Ramos (cell line): ENCODE results near the gene SSTR3.
"Not testable (repeated sequence)": the region's sequence is repeated elsewhere in the genome, so short reads cannot be mapped to it uniquely, and the experiment has no call there.

Source experiments
- in situ Hi-C: fragments of 300-500 bp; cut with MboI; formaldehyde crosslinking; loops from one replicate; pipeline ENCODE4 v1.14.3; 2022; ENCODE audit warnings: low sequenced_read_pairs; ENCODE audit not compliant: unreplicated experiment

Gene SSTR3

DNA sequence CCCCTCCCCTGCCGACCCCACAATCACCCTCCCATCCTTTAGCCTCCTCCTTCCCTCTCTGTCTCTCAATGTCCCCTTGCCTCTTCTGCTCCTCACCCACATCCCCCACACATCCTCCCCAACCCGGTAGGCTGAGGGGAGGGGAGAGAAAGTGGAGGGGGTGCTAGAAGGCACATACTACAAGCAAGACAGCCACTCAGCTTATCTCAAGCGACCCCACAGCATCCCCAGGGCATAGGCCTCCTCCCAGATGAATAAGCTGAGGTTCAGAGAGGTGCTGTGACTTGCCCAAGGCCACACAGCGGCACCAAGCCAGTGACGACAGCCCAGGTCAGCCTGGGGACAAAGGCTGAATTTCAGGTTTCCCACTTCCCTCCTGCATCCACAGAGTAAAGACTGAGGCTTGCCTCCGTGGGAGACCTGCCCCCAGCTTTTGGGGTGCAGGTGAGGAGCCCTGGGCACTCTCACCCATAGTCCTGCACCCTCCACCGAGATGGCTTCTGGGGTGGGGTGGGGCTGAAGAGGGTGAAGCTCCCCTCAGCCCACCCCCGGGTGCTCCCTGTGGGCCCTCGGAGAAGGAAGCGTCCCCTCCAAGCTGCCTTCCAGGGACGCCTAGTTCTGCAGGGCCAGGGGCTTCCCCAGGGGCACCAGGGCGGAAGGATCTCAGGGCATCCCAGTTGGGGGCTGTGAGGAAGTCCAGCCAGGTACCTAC, 31.3 kb upstream of the SSTR3 start:
- in situ Hi-C loops: no loop called here

DNA sequence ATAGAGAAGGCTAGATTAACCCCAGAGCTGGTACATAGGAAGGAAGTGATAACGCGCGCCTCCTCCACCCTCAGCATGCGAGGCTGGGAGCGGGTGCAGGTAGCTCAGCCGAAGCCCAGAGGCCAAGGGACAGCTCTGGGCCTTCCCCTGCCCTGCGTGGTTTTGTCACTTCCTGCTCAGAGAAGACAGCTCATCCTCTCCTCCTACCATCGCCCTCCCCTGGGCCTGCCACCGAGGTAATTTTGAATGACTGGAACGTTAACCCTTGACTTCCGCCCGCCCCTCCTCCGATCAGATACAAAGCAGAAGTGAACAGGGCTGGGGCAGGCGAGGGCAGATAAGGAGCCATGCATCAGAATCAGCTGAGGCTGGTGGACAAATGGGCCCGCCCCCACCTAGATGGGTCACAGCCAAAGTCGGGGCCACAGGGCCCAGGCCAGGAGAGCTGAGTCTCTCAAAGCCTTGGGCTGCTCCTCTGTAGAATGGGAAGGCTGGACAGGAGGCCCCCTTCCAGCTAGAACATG, 30.2 kb upstream of the SSTR3 start:
- in situ Hi-C loops: no loop called here

DNA sequence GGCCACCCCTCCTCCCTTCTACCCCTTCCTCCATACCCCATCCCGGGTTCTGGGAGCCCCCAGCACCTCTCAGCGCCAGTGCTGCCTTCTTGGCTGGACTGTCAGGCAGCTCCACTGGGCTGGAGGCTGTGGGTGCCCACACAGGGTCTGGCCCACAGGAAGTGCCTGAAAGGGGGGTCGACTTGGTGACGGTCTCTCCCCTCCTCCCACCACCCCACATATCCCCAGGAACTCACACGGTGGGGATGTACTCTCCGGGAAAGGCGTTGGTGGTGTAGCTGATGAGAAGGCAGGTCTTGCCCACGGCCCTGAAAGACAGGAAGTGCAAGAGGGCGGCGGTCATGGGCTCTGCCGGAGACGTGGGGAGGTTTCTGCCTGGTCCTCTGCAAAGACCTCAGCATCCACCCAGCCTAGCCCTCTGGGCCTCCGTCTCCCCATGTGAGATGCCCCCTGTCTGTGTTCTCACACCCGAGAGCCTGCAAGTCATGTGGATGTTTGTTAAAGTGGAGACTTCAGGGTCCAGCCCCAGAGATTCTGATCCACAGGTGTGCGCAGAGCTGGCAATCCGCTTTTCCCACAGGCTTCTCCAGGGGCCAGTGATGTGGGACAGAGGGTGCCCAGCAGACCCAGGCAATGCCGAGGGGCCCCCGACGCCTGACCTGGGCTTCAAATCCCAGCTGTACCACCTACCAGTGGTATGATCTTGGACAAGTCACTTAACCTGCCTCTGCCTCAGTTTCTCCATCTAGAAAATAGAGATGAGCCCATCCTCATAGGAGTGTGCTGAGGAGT, 29.3 kb upstream of the SSTR3 start:
- in situ Hi-C loops: no loop called here

DNA sequence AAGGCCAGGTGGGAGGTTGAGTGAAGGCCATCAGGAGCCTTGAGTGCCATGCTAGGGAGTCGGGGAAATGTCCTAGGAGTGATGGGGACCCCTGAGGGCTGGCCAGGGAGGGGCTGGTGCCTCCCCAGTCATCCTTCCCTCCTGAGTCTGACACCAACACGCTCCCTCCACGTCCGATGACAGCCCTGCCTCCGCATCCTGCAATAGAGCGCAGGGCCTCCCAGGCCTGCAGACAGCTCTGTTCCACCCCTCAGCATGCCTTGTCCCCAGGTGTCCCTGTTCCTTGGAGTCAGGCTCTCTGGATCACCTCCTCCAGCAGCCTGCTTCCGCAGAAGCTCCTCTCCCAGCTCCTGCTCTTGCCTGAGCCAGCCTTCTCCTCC, 28.7 kb upstream of the SSTR3 start:
- in situ Hi-C loops: no loop called here

DNA sequence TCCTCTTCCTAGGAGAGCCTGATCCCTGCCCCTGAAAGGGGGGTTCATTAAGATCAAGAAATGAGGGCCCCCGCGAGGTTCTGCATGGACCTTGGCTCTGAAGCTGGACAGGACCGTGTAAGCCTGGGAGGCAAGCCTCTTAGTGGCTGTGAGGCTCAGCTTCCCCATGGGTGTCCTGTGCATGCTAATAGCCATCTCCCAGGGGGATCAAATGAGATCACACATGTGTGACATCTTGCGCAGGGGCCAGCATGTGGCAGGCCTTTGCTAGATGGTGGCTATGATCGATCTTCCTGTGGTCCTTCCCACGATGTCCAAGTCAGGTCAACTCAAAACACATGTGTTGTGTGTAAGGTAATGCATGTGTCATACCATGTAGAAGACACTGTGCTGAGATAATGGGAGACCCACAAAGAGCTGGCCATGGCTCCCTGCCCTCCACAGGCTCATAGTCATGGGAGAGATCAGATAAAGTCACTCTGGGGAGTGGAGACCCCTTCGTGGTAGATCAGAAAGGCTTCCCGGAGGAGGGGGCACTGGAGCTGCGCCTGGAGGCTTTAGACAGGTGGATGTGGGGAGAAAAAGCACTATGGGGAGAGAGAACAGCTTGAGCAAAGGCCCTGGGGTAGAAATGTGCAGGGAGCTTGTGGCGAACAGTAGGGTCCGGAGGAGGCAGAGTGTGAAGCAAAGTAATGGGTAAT, 28.1 kb upstream of the SSTR3 start:
- in situ Hi-C loops: no loop called here

DNA sequence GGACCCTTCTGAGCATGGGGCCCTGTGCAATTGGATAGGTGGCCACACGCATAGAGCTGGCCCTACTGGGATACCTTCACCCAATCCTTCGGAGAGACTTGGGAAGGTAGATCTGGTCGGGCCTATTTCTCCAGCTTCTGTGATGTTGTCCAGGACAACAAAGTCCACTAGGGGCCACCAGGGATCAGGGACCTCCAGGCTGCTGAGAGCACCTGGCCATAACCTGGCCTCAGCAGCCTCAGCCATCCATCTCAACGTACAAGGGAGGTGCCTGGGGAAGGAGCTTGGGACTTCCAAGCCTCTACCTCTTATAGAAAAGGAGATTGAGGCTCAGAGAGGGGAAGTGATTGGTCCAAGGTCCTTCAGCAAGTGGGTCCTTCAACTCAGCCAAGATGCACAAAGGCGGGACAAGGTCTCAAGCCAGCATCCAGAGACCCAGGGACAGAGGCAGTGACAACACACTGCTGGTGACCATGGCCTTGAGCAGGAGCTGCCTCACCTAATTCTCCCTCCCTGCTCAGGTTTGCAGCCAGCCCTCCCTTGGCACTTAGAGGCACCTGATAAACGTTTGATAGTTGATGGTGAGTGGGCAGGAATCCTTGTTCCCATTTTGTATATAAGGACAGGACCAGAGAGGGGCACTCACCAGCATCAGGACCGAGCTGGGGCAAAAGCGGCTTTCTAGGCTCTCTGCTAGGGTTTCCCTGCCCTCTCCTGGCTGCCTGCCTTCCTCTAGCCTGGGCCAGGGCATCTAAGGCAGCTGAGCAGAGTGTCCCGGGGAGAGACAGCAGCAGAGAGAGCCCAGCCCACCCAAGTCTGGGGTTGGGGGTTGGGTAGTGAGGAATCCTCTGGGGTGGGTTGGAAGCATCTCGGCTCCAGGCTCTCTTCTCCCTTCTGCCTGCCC, 27.3 kb upstream of the SSTR3 start:
- in situ Hi-C loops: no loop called here

DNA sequence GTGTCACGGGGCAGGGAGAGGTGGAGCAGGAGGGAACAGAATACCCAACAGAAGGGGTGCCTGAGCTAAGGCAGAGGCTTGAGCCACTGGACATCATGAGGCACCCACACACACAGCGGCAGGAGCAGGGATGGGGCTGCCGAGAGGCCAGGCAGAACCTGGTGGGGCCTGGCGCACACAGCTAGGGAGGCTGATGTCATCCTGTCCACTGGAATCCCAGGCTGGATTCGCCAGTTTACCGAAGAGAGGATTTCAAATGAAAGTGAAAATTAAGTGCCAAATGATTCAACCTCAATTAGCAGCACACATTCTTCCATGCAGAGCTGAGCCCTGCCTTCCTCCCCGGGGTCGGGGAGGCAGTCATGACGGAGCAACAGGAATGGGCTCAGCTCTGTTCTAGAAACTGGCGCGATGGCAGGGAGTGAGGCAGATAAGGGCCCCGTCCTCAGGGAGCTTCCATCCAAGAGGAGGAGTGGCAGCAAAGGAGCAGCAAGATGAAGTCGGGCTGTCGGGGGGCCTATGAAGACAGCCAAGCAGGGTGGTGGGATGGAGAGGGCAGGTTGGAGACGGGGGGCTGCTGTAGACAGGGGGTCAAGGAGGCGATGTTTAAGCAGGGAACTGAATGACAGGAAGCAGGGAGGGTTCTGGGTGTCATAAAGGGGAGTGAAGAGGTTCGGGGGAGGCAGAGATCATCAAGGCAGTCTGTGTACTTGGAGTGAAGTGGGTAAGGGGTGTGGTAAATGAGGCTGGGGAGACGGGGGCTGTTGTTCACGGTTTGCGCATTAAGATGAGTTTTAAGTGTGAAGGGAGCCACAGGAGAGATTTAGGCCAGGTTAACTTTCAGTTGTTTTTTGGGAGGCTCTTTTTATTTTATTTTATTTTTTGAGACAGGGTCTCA, 25.3 kb upstream of the SSTR3 start:
- in situ Hi-C loops: no loop called here

DNA sequence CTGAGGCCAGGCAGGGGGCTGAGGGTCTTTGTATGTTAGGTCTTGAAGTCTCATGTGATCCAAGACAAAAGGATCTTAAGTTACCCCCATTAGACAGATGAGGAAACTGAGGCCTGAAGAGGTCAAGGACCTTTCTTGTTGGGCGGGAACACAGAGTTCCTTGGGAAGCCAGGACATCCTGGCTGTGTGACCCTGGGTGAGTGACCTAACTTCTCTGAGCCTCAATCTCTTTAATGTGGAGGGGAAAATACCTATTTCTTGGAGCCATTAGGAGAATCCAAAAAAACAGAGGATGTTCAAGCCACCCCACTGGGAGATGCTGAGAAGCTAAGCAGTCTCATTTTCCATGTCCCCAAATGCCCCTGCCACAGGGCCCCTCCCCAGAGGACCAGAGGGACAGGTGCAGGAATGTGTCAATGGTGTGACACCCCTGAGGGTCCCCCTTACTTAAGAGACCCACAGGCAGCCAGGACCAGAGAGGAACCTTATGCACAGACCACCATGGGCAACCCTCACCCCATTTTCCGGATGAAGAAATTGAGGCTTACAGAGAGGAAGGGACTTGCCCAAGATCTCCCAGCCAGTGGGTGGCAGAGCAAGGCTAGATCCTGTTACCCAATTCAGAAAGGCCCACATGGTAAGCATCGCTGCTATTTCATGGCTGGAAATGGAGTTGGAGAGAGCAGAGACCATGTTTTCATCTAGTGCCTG, 23.8 kb upstream of the SSTR3 start:
- in situ Hi-C loops: no loop called here

DNA sequence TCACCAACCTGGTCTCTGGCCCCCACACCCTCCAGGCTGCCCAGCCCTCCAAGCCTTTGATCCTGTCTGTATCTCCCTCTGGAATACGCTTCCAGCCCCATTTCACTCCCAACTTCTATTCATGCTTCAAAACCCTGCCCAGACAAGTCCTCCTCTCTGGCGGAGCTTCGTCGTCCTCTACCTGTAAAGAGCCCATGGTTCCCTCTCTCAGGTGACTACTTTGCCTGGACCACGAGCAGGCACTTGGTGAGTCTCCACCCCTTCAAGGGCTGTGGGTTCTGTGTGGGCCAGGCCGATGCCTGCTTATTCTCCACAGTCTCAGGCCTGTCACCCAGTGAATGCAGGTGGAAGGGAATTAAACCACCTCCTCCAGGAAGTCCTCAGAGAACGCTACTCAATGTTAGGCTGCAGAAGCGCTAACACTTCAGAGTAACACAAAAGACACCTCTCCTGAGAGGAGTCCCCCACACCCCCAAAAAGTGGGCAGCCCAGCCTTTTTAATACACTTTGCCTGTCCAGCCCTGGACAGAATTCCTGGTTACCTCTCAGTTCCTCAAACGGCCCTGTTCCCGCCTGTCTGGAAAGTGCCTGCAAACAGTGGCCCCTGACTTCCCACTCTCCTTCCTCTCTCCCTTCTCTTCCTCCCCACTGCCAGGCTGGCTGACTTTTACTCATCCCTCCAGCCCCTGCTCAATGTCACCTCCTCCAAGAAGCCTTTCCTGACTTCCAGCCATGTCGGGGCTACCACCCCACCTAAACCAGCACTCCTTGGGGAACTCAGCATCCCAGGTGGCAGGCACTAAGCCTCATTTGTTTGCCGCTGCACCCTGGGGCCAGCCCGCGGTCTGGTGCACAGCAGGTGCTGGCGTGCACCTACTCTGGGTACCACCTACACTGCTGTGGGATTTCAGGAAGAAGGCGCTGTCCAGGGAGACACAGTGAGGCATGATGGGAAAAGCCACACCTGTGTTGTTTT, 22.7 kb upstream of the SSTR3 start:
- in situ Hi-C loops: no loop called here

DNA sequence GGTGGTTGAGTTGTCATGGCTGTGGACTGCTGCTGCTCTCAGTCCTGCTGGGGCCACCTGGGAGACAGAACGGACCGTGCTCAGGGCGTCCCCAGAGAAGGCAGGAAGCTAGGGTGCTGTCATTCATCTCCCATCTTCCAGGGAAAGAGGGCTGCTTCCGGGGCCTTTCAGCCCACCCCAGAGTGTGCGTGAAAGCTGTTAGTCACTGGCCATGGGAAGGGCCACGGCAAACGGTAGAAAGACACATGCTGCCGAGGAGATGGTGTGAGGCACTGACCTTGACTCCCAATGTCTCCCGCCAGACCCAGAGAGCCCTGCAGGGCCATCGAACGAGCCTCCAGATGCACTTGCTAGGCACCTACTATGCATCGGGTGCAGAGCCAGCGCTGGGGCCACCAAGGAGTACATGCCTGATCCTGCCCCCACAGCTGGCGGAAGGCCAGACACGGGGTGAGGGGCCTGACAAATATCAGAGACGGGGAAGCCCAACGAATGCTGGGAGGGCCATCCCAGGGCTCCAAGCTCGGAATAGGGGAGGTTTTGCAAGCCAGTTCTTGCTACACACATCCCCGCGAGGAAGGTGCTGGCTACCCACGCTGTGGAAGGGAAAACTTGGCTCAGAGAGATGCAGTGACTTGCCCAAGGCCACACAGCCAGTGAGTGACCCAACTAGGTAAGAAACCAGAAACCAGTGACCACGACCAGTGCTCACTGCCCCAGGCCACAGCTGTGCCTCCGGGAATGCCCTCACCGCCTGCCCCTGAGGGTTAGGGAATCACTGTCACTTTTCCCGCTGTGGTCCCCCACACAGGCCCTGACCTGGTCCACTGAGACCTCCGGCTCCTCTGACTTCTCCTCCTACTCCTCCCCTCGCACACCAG, 21.7 kb upstream of the SSTR3 start:
- in situ Hi-C loops: no loop called here

DNA sequence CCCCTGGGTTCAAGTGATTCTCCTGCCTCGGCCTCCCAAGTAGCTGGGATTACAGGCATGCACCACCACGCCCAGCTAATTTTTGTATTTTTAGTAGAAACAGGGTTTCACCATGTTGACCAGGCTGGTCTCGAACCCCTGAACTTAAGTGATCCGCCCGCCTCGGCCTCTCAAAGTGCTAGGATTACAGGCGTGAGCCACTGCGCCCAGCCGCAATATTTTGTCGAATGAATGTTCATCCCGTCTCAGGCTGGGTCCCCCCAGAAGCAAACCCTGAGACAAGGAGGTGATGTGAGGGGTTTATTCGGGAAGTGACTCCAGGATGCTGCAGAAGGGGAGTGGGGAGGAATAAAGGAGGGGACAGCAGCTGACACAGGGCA, 21.1 kb upstream of the SSTR3 start:
- in situ Hi-C loops: not testable (repeated sequence)

DNA sequence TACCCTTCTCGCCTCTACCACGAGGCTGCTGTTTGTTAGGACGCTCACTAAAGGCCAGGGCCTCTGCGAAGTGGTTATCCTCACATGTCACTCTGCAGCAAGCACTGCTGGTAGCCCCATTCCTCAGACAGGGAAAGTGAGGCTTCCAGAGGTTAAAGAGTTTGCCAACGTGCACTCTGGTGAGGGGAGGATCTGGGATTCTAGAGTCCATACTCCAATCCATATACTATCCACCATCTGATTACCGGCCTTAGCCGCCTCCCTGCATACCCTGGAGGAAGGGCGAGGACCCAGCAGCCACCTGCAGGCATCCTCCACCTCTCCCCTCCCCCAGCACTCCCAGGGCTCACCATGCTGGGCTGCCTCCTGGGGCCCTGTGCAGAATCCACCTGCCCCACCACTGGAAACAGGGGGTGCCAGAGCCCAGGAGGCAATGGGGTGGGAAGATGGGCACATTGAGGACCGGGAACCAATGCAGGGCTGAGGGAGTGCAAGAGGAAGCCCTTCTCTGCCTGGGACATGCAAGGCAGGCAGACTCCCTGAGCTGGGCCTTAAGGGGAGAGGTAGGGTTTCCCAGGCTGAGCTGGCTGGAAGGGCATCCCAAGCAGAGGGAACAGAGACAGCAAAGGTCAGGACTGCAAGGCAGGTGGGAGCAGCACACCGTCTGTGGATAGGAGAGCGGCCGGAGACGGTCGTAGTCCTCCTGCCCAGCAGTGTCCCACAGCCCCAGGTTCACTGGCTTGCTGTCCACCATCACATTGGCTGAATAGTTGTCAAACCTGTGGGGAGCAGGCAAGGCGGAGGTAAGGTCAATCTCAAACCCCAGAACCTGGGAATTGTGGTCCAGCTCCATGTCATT, 20.1 kb upstream of the SSTR3 start:
- in situ Hi-C loops: no loop called here

DNA sequence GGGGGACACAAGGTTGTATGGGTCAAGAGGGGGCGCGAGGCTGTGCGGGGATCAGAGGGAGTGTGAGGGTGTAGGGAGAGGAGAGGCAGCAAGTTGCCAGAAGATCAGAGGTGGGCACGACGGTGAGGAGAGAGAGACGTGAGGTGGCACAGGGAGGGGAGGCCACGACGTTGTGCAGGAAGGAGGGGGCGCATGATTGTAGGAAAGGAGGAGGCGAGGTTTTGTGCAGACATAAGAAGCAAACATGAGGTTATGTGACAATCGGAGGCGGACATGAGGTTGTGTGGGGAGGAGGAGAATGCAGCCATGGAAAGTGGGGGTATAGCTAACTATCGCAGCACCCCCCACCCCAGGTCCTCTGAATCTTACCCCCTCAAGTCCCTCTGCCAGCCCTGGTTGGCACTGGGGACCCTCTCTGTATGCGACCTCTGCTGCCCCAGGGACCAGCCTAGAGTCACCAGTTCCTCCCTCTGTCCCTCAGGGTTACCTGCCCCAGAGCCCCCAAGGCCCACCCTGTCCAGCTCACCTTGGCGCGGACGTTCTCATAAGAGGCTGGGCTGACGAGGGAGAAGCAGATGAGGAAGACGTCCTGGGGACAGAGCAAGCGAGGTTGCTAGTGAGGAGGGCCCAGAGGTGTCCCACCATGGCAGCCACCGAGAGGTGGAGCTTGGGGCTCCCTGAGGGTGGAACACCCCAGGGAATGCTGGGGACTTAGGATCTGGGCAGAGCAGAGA, 19.3 kb upstream of the SSTR3 start:
- in situ Hi-C loops: no loop called here

DNA sequence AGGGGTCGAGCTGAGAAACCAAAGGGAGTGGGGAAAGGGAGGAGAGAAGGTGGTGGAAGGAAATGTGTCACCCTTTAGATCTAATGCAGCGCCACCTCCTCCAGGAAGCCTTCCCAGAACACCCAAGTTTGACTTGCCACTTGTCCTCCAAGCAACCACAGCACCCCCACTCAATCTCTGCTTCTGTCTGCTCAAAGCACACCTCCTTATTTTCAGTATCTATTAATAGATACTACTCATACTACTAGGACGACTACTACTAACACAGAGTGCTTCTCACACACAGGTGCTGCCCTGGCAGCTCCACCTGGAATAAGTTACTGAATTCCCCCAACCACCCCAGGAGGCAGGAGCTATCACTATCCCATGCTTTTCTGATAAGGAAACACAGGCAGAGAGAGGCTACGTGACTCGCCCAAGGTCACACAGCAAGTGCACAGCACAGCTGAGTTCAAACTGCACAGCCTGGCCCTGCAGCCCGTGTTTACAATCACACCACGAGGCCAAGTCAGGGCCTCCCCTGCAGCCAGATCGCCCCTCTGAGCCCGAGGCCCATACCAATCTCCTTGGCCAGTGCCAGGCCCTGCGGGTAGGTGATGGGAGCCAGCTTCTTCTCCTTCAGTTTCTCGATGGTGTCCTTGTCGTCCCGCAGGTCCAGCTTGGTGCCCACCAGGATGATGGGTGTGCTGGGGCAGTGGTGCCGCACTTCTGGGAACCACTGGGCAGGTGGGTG, 18.6 kb upstream of the SSTR3 start:
- in situ Hi-C loops: no loop called here
